Naive thymus-derived CD4-positive, alpha-beta T cell (primary cell): Measurements from ENCODE around the gene MMUT. TPM values are rescaled to one million over a fixed set of nuclear protein-coding genes. Genes with fewer than 3 reads are reported as not detected.

Source experiments
- ATAC-seq: fragments of 150-1000 bp; cut with Tn5 transposase; 2 replicates; pipeline ENCODE4 v1.10.0; 2021; ENCODE audit warnings: mild to moderate bottlenecking, moderate library complexity
- CTCF ChIA-PET: fragments of 350-600 bp; sonication (Branson Sonifier 250); formaldehyde crosslinking; loops from one replicate; lab custom pipeline; 2021; ENCODE audit warnings: antibody characterized with exemption; lab: Charles Lee
- POLR2A ChIA-PET: fragments of 350-600 bp; sonication (Branson Sonifier 250); formaldehyde crosslinking; loops from one replicate; lab custom pipeline; 2021; ENCODE audit warnings: antibody characterized with exemption, inconsistent platforms; lab: Charles Lee
- DNase-seq, 9 donors: peaks; one replicate each; pipeline versions ENCODE4 v3.0.0 to v3.0.0-alpha.2; 2020 to 2022; ENCODE audit warnings: mixed read lengths in 1 of 9
- H3K27ac ChIP-seq: one replicate; pipeline ENCODE4 v1.7.0; 2013; ENCODE audit warnings: mild to moderate bottlenecking, low read depth, low read length, moderate library complexity
- H3K27me3 ChIP-seq, 2 donors: one replicate each; pipeline ENCODE4 v1.7.0; 2013; ENCODE audit warnings: low read length in 2 of 2, mild to moderate bottlenecking in 2 of 2, moderate library complexity in 2 of 2; ENCODE audit not compliant: control insufficient read depth in 2 of 2, insufficient read depth in 2 of 2
- H3K36me3 ChIP-seq, 3 experiments: 1 replicate in 2 of 3; 2 replicates in 1 of 3; pipeline ENCODE4 v1.7.0; 2013; ENCODE audit warnings: low read length in 3 of 3, mild to moderate bottlenecking in 3 of 3, moderate library complexity in 1 of 3; ENCODE audit not compliant: insufficient read depth in 3 of 3, control insufficient read depth in 2 of 3
- H3K4me1 ChIP-seq, 2 donors: one replicate each; pipeline ENCODE4 v1.7.0; 2013; ENCODE audit warnings: low read length in 2 of 2, mild to moderate bottlenecking in 2 of 2, moderate library complexity in 1 of 2; ENCODE audit not compliant: control insufficient read depth in 2 of 2, insufficient read depth in 2 of 2
- H3K4me3 ChIP-seq: 2 replicates; pipeline ENCODE4 v1.7.0; 2013; ENCODE audit warnings: mild to moderate bottlenecking, low read length
- H3K9me3 ChIP-seq, 3 experiments: 1 replicate in 2 of 3; 2 replicates in 1 of 3; pipeline ENCODE4 v1.7.0; 2013; ENCODE audit warnings: low read length in 3 of 3; ENCODE audit not compliant: control insufficient read depth in 2 of 3
- H3K27ac Mint-ChIP-seq, 9 donors: one replicate each; pipeline ENCODE4 v1.8.0; 2020 to 2022; ENCODE audit warnings: mixed read lengths in 9 of 9, mild to moderate bottlenecking in 8 of 9, moderate library complexity in 5 of 9, inconsistent platforms in 2 of 9
- H3K27me3 Mint-ChIP-seq, 5 donors: one replicate each; pipeline ENCODE4 v1.8.0; 2021 to 2022; ENCODE audit warnings: mixed read lengths in 5 of 5, mild to moderate bottlenecking in 1 of 5
- H3K36me3 Mint-ChIP-seq, 5 donors: one replicate each; pipeline ENCODE4 v1.8.0; 2020 to 2022; ENCODE audit warnings: mixed read lengths in 5 of 5, mild to moderate bottlenecking in 3 of 5, inconsistent platforms in 1 of 5
- H3K4me1 Mint-ChIP-seq, 7 donors: one replicate each; pipeline ENCODE4 v1.8.0; 2020 to 2022; ENCODE audit warnings: mixed read lengths in 7 of 7, mild to moderate bottlenecking in 3 of 7, inconsistent platforms in 1 of 7
- H3K4me3 Mint-ChIP-seq, 10 donors: one replicate each; pipeline ENCODE4 v1.8.0; 2020 to 2022; ENCODE audit warnings: mild to moderate bottlenecking in 10 of 10, mixed read lengths in 10 of 10, moderate library complexity in 6 of 10, inconsistent platforms in 2 of 10
- H3K9me3 Mint-ChIP-seq, 11 donors: one replicate each; pipeline ENCODE4 v1.8.0; 2020 to 2022; ENCODE audit warnings: mixed read lengths in 11 of 11, mild to moderate bottlenecking in 4 of 11, inconsistent platforms in 1 of 11, moderate library complexity in 1 of 11
- intact Hi-C, 2 donors: fragments of 100-400 bp; cut with micrococcal nuclease; formaldehyde crosslinking; loops; one replicate each; pipeline ENCODE4 v1.15.1; 2023
- polyA plus RNA-seq, 2 donors: library from polyadenylated mRNA; unstranded; fragments of 300-500 nt; fragmentation: Illumina TruSeq; gene quantifications; one replicate each; pipeline ENCODE4 v1.2.3, GENCODE V29; 2021
- total RNA-seq, 6 experiments: library from RNA in 5 of 6; stranded (reverse) in 5 of 6; gene quantifications; 1 replicate in 5 of 6; 2 replicates in 1 of 6; pipeline ENCODE4 v1.2.3 and lab custom pipeline; 2021 to 2026

MMUT gene
- total and polyA plus RNA-seq, 7 experiments from 2014 or later: 6.5 to 15.4 (median 12.4) TPM

DNA sequence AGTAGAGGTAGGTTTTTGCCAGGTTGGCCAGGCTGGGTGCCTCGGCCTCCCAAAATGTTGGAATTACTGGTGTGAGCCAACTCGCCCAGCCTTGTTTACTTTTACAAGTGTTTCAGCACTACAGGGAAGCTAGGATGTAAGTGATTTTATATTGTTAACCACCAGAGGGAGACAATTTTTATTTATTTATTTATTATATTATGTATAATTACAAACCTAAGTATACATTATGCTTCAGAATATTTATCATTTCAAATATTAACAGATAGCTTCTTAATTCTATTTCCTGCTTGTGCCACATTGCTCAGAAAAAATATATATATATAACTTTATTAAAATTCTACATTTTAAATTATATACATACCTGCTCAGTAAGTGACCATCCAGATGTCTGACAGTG lies 9.8 kb downstream of the MMUT start:
- ATAC-seq (no peak), DNase-seq (no peak)
- Mint-ChIP-seq H3K36me3 (peaks cover 5 to 42% (median 25%) of the 10 kb centered on the region in 5 donors), H3K27ac (no peak overlapping the region), H3K4me3 (no peak overlapping the region), H3K9me3 (no peaks in the 10 kb centered on the region), H3K27me3 (no peaks in the 10 kb centered on the region), H3K4me1 (peaks cover 0 to 13% (median 3%) of the 10 kb centered on the region in 7 donors)
- H3K36me3 ChIP-seq: peaks cover 0 to 7% (median 0%) of the 10 kb centered on the region in 3 experiments
- no peaks in the 10 kb centered on the region for H3K9me3 ChIP-seq
- POLR2A ChIA-PET: no interaction called here
- H3K27me3 ChIP-seq: no peaks in the 10 kb centered on the region
- no peaks in the 10 kb centered on the region for H3K4me1 ChIP-seq
- CTCF ChIA-PET: no interaction called here
- H3K27ac ChIP-seq: no peak overlapping the region
- H3K4me3 ChIP-seq: no peak overlapping the region
- intact Hi-C loops: no loop called here

- no peaks in the 10 kb centered on the region for H3K27me3 ChIP-seq
- no peak overlapping the region for H3K4me3 ChIP-seq
- Mint-ChIP-seq H3K9me3 (peaks cover 0 to 6% (median 0%) of the 10 kb centered on the region in 11 donors), H3K4me1 (no peaks in the 10 kb centered on the region), H3K4me3 (no peak overlapping the region), H3K36me3 (peaks cover 14 to 62% (median 45%) of the 10 kb centered on the region in 5 donors), H3K27me3 (no peaks in the 10 kb centered on the region), H3K27ac (no peak overlapping the region)
- peaks cover 8 to 25% (median 13%) of the 10 kb centered on the region in 3 experiments for H3K36me3 ChIP-seq
- H3K27ac ChIP-seq: no peak overlapping the region
- H3K4me1 ChIP-seq: no peaks in the 10 kb centered on the region
- ChIA-PET POLR2A (no interaction called here), CTCF (no interaction called here)
- no peaks in the 10 kb centered on the region for H3K9me3 ChIP-seq
- intact Hi-C loops: no loop called here
- ATAC-seq (no peak), DNase-seq (no peak)
Observed at GRCh38 chr6:49430866-49431265, 32.2 kb downstream of the MMUT start.

- H3K27ac Mint-ChIP-seq: no peak overlapping the region
- ChIA-PET POLR2A (no interaction called here), CTCF (no interaction called here)
- Histone ChIP-seq H3K4me3 (no peak overlapping the region), H3K27me3 (no peaks in the 10 kb centered on the region), H3K9me3 (no peaks in the 10 kb centered on the region), H3K4me1 (no peaks in the 10 kb centered on the region), H3K27ac (no peak overlapping the region), H3K36me3 (peaks cover 7 to 22% (median 9%) of the 10 kb centered on the region in 3 experiments)
- H3K36me3 Mint-ChIP-seq: peaks cover 9 to 55% (median 38%) of the 10 kb centered on the region in 5 donors
- peaks cover 0 to 6% (median 0%) of the 10 kb centered on the region in 11 donors for H3K9me3 Mint-ChIP-seq
- intact Hi-C loops: no loop called here
- H3K27me3 Mint-ChIP-seq: no peaks in the 10 kb centered on the region
- no peak overlapping the region for H3K4me3 Mint-ChIP-seq
- no peaks in the 10 kb centered on the region for H3K4me1 Mint-ChIP-seq
- ATAC-seq (no peak), DNase-seq (no peak)
Observed at GRCh38 chr6:49430187-49430586, 32.9 kb downstream of the MMUT start.

DNA sequence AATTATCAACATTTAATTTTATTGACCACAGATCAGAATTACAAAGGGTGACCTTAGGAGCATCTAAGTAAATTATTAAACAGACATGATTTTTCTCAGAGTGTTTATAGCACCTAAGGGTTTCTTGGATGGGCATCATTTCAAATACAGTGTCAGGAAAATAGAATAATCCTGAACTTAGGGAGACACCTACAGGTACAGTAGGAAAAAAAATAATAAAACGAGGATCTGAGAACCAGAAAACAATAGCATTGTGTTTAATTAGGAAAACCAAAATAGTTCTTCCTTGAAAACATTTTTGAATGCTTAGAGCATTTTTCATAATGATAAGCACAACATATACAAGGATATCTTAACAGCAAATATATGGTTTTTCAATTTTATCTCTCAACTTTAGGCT lies 39.2 kb downstream of the MMUT start:
- Histone ChIP-seq H3K4me3 (no peak overlapping the region), H3K27me3 (no peaks in the 10 kb centered on the region), H3K27ac (no peak overlapping the region), H3K9me3 (no peaks in the 10 kb centered on the region), H3K36me3 (no peaks in the 10 kb centered on the region), H3K4me1 (no peaks in the 10 kb centered on the region)
- H3K4me1 Mint-ChIP-seq: no peaks in the 10 kb centered on the region
- ATAC-seq (no peak), DNase-seq (no peak)
- H3K9me3 Mint-ChIP-seq: peaks cover 0 to 6% (median 0%) of the 10 kb centered on the region in 11 donors
- ChIA-PET CTCF (no interaction called here), POLR2A (no interaction called here)
- intact Hi-C loops: no loop called here
- peaks cover 0 to 13% (median 4%) of the 10 kb centered on the region in 5 donors for H3K36me3 Mint-ChIP-seq
- peaks cover 0 to 4% (median 0%) of the 10 kb centered on the region in 5 donors for H3K27me3 Mint-ChIP-seq
- no peak overlapping the region for H3K4me3 Mint-ChIP-seq
- no peak overlapping the region for H3K27ac Mint-ChIP-seq

GRCh38 chr6:49416195-49416594 lies 46.9 kb downstream of the MMUT start:
- Histone ChIP-seq H3K27ac (no peak overlapping the region), H3K4me1 (no peaks in the 10 kb centered on the region), H3K36me3 (no peaks in the 10 kb centered on the region), H3K9me3 (no peaks in the 10 kb centered on the region), H3K27me3 (no peaks in the 10 kb centered on the region), H3K4me3 (no peak overlapping the region)
- no peaks in the 10 kb centered on the region for H3K4me1 Mint-ChIP-seq
- DNase-seq (no peak), ATAC-seq (no peak)
- ChIA-PET CTCF (no interaction called here), POLR2A (no interaction called here)
- H3K36me3 Mint-ChIP-seq: no peaks in the 10 kb centered on the region
- peaks cover 5 to 18% (median 10%) of the 10 kb centered on the region in 5 donors for H3K27me3 Mint-ChIP-seq
- H3K9me3 Mint-ChIP-seq: peaks cover 0 to 2% (median 0%) of the 10 kb centered on the region in 11 donors
- no peak overlapping the region for H3K27ac Mint-ChIP-seq
- intact Hi-C loops: no loop called here
- no peak overlapping the region for H3K4me3 Mint-ChIP-seq

GRCh38 chr6:49415358-49415757 lies 47.7 kb downstream of the MMUT start:
- Mint-ChIP-seq H3K9me3 (peaks cover 0 to 2% (median 0%) of the 10 kb centered on the region in 11 donors), H3K27ac (no peak overlapping the region), H3K36me3 (no peaks in the 10 kb centered on the region)

GRCh38 chr6:49410564-49410963 lies 52.5 kb downstream of the MMUT start:
- Histone ChIP-seq H3K27ac (no peak overlapping the region), H3K4me1 (no peaks in the 10 kb centered on the region), H3K36me3 (no peaks in the 10 kb centered on the region), H3K9me3 (no peaks in the 10 kb centered on the region), H3K4me3 (no peak overlapping the region), H3K27me3 (peaks cover 0 to 5% of the 10 kb centered on the region in 2 donors)
- intact Hi-C loops: loop anchor here (1.0 kb wide), 1 partner anchor 1622 kb away; no protein-coding TSS in a partner anchor
- Mint-ChIP-seq H3K4me1 (no peaks in the 10 kb centered on the region), H3K27ac (no peak overlapping the region), H3K4me3 (no peak overlapping the region), H3K36me3 (no peaks in the 10 kb centered on the region), H3K9me3 (peaks cover 0 to 2% (median 0%) of the 10 kb centered on the region in 11 donors), H3K27me3 (peaks cover 7 to 26% (median 22%) of the 10 kb centered on the region in 5 donors)
- ATAC-seq (no peak), DNase-seq (no peak)
- CTCF ChIA-PET: interaction anchor here (0.7 to 1.7 kb wide), 6 partner anchors 9 to 1625 kb away, joined by 3 to 5 read pairs (median 3); no protein-coding TSS in a partner anchor
- POLR2A ChIA-PET: no interaction called here

More at GRCh38 chr6:49415358-49415757, 47.7 kb downstream of the MMUT start:
- H3K27me3 ChIP-seq: no peaks in the 10 kb centered on the region
- H3K27ac ChIP-seq: no peak overlapping the region
- intact Hi-C loops: no loop called here
- no peaks in the 10 kb centered on the region for H3K9me3 ChIP-seq
- DNase-seq (no peak), ATAC-seq (no peak)
- Mint-ChIP-seq H3K27me3 (peaks cover 5 to 18% (median 10%) of the 10 kb centered on the region in 5 donors), H3K4me3 (no peak overlapping the region), H3K4me1 (no peaks in the 10 kb centered on the region)
- no peaks in the 10 kb centered on the region for H3K4me1 ChIP-seq
- H3K36me3 ChIP-seq: no peaks in the 10 kb centered on the region
- ChIA-PET POLR2A (no interaction called here), CTCF (no interaction called here)
- H3K4me3 ChIP-seq: no peak overlapping the region
